Neural cell (in vitro differentiated cells): ENCODE measurements around the gene PSME3IP1. TPM values are rescaled to one million over a fixed set of nuclear protein-coding genes. Genes with fewer than 3 reads are reported as not detected.
"Not testable (repeated sequence)": the region's sequence is repeated elsewhere in the genome, so short reads cannot be mapped to it uniquely, and the experiment has no call there.

ENCODE experiments used
- H2AFZ ChIP-seq: fragments of 200-600, 300-800 bp; sonication (generic), shearing (Covaris generic); 2 replicates; pipeline ENCODE4 v1.6.0; 2014; ENCODE audit warnings: low read depth, mild to moderate bottlenecking, antibody characterized with exemption, low read length, moderate library complexity
- H3F3A ChIP-seq: fragments of 200-600 bp; shearing (Covaris generic); 2 replicates; pipeline ENCODE4 v1.6.1; 2016; ENCODE audit warnings: mild to moderate bottlenecking, moderate library complexity, mixed read lengths, antibody characterized with exemption, low read length; ENCODE audit not compliant: insufficient read depth, poor library complexity, severe bottlenecking
- H3K27ac ChIP-seq: fragments of 200-600, 300-800 bp; sonication (generic), shearing (Covaris generic); 2 replicates; pipeline ENCODE4 v1.5.1; 2014; ENCODE audit warnings: mild to moderate bottlenecking, low read length, moderate library complexity
- H3K27me3 ChIP-seq: fragments of 300-800, 200-600 bp; sonication (generic), shearing (Covaris generic); 2 replicates; pipeline ENCODE4 v1.6.0; 2014; ENCODE audit warnings: mild to moderate bottlenecking, low read depth, low read length, moderate library complexity; ENCODE audit not compliant: insufficient read depth
- H3K36me3 ChIP-seq: fragments of 300-800, 200-600 bp; sonication (generic), shearing (Covaris generic); 2 replicates; pipeline ENCODE4 v1.5.1; 2014; ENCODE audit warnings: mild to moderate bottlenecking, antibody characterized with exemption, low read length, moderate library complexity; ENCODE audit not compliant: insufficient read depth
- H3K4me2 ChIP-seq: fragments of 300-800, 200-600 bp; sonication (generic), shearing (Covaris generic); 2 replicates; pipeline ENCODE4 v1.6.0; 2014; ENCODE audit warnings: mild to moderate bottlenecking, low read length
- H3K4me3 ChIP-seq: fragments of 300-800, 200-600 bp; sonication (generic), shearing (Covaris generic); 2 replicates; pipeline ENCODE4 v1.5.1; 2014; ENCODE audit warnings: mild to moderate bottlenecking, low read length, moderate library complexity
- H3K79me2 ChIP-seq: fragments of 200-600 bp; shearing (Covaris generic); replicated peaks from 2 replicates; pipeline ENCODE4 v1.6.0; 2014; ENCODE audit warnings: mild to moderate bottlenecking, low read length, moderate library complexity; ENCODE audit not compliant: insufficient read depth
- H3K9ac ChIP-seq: fragments of 300-800, 200-600 bp; sonication (generic), shearing (Covaris generic); 2 replicates; pipeline ENCODE4 v1.6.1; 2016; ENCODE audit warnings: mild to moderate bottlenecking, low read length, mixed read lengths
- H3K9me2 ChIP-seq: fragments of 200-600 bp; shearing (Covaris generic); 2 replicates; pipeline ENCODE4 v1.6.1; 2016; ENCODE audit warnings: mild to moderate bottlenecking, low read length, mixed read lengths; ENCODE audit not compliant: insufficient read depth
- H3K9me3 ChIP-seq: fragments of 200-600, 300-800 bp; sonication (generic), shearing (Covaris generic); 2 replicates; pipeline ENCODE4 v1.6.1; 2016; ENCODE audit warnings: mild to moderate bottlenecking, mixed run types, low read length, moderate library complexity, mixed read lengths
- H4K20me1 ChIP-seq: fragments of 200-600 bp; shearing (Covaris generic); 2 replicates; pipeline ENCODE4 v1.6.1; 2016; ENCODE audit warnings: mild to moderate bottlenecking, mixed run types; ENCODE audit not compliant: insufficient read depth
- EP300 ChIP-seq: fragments of 450-650 bp; conservative IDR thresholded peaks from 2 replicates; pipeline ENCODE4 v1.6.1; 2014; ENCODE audit warnings: antibody characterized with exemption, mild to moderate bottlenecking, moderate library complexity; ENCODE audit not compliant: poor library complexity, severe bottlenecking
- EZH2 ChIP-seq: fragments of 200-600, 300-800 bp; shearing (Covaris generic), sonication (generic); IDR thresholded peaks from 2 replicates; pipeline ENCODE4 v1.6.1; 2014; ENCODE audit warnings: antibody characterized with exemption, low read length, borderline replicate concordance, mild to moderate bottlenecking; ENCODE audit not compliant: insufficient read depth, poor library complexity, severe bottlenecking
- MXI1 ChIP-seq: fragments of 450-650 bp; conservative IDR thresholded peaks from 2 replicates; pipeline ENCODE4 v1.6.1; 2014; ENCODE audit warnings: antibody characterized with exemption, mild to moderate bottlenecking; ENCODE audit not compliant: poor library complexity, severe bottlenecking
- POLR2AphosphoS5 ChIP-seq: IDR thresholded peaks from 2 replicates; pipeline ENCODE4 v1.6.1; 2012
- RAD21 ChIP-seq: fragments of 450-650 bp; conservative IDR thresholded peaks from 2 replicates; pipeline ENCODE4 v1.6.1; 2014; ENCODE audit warnings: antibody characterized with exemption, mild to moderate bottlenecking, moderate library complexity
- SMC3 ChIP-seq: fragments of 450-650 bp; conservative IDR thresholded peaks from 2 replicates; pipeline ENCODE4 v1.6.1; 2014; ENCODE audit warnings: antibody characterized with exemption, mild to moderate bottlenecking, moderate library complexity; ENCODE audit not compliant: poor library complexity
- TAF1 ChIP-seq: IDR thresholded peaks from 2 replicates; pipeline ENCODE4 v1.6.1; 2012; ENCODE audit warnings: low read depth
- polyA plus RNA-seq: library from polyadenylated mRNA; depleted of rRNA; stranded (reverse); fragments of >200 nt; gene quantifications from 2 replicates; pipeline ENCODE4 v1.2.3, GENCODE V29; 2014
- TF ChIP-seq, protein P1 (sequence below): fragments of 450-650 bp; IDR thresholded peaks from 2 replicates; pipeline ENCODE4 v1.5.1; 2014; ENCODE audit warnings: antibody characterized with exemption, mild to moderate bottlenecking, moderate library complexity; ENCODE audit not compliant: poor library complexity, severe bottlenecking
- TF ChIP-seq, protein P2 (sequence below): IDR thresholded peaks from 2 replicates; pipeline ENCODE4 v1.6.1; 2012; ENCODE audit warnings: borderline replicate concordance

The PSME3IP1 gene
- polyA plus RNA-seq, 1 donor from 2014 or later = 167 TPM

DNA sequence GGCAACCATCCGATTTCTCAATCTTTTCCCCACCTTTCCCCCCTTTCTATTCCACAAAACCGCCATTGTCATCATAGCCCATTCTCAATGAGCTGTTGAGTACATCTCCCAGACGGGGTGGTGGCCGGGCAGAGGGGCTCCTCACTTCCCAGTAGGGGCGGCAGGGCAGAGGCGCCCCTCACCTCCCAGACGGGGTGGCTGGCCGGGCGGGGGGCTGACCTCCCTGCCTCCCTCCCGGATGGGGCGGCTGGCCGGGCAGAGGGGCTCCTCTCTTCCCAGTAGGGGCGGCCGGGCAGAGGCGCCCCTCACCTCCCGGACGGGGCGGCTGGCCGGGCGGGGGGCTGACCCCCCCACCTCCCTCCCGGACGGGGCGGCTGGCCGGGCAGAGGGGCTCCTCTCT, 14.5 kb upstream of the PSME3IP1 start:
- not testable (repeated sequence) for H3K36me3 ChIP-seq, H3K9me3 ChIP-seq, H3K9me2 ChIP-seq, H3K27ac ChIP-seq, H3F3A ChIP-seq, H2AFZ ChIP-seq, H4K20me1 ChIP-seq, H3K9ac ChIP-seq, H3K4me2 ChIP-seq, H3K27me3 ChIP-seq, H3K4me3 ChIP-seq
- H3K79me2 ChIP-seq = peaks cover 42% of the 10 kb centered on the region

DNA sequence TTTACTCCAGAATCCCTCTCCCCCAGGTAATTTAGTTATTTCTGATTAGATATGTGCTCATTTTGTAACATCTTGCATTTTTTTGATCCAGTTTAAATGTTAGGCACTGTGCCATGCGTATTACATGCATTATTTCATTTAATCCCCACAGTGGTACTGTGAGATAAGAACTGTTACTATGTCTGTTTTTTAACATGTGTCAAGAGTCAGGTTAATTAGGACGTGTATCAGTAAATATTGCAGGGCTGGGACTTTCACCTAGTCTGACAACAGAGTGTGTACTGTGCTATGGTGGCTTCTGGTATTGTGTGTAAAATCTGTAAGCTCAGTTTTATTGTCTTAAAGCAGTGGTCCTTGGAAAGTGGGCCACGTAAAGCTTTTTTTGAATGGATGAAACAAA, 10.9 kb upstream of the PSME3IP1 start:
- Histone ChIP-seq H2AFZ (no peak overlapping the region), H3K9me2 (no peaks in the 10 kb centered on the region), H3K27ac (no peak overlapping the region), H4K20me1 (no peaks in the 10 kb centered on the region), H3K4me3 (no peak overlapping the region), H3K9me3 (no peaks in the 10 kb centered on the region), H3K36me3 (no peaks in the 10 kb centered on the region), H3K27me3 (no peaks in the 10 kb centered on the region), H3K9ac (no peak overlapping the region), H3F3A (no peaks in the 10 kb centered on the region), H3K4me2 (no peak overlapping the region), H3K79me2 (peaks cover 65% of the 10 kb centered on the region)
- TF ChIP-seq POLR2AphosphoS5 (no peak), SMC3 (no peak)

DNA sequence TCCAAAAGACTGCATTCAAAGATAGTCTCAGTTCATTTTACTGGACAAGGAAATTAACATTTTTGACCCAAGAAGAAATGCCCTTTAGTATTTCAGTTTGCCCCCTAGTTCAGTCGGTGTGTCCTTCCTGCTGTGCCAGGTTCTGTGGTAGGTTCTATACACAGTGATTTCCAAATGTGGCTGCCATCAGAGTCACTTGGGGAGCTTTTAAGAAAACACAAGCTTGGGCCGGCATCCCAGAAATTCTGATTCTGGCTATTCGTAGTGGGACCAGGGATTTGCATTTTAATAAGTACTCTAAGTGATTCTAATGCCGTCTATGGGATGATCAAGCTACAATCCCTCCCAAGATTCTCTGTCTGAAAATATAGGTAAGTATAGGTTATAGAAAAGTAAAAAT, 10.4 kb upstream of the PSME3IP1 start:
- Histone ChIP-seq H3K9me2 (no peaks in the 10 kb centered on the region), H3K27me3 (no peaks in the 10 kb centered on the region), H3K9ac (no peak overlapping the region), H3K9me3 (no peaks in the 10 kb centered on the region), H3K79me2 (peaks cover 69% of the 10 kb centered on the region), H3K36me3 (no peaks in the 10 kb centered on the region), H4K20me1 (no peaks in the 10 kb centered on the region), H3F3A (no peaks in the 10 kb centered on the region), H3K4me2 (no peak overlapping the region), H3K4me3 (no peak overlapping the region), H2AFZ (no peak overlapping the region), H3K27ac (no peak overlapping the region)
- TF ChIP-seq RAD21 = no peak
- no peak for TF ChIP-seq SMC3
- TF ChIP-seq EP300 = no peak
- no peak for TF ChIP-seq TAF1
- TF ChIP-seq, protein P1, sequence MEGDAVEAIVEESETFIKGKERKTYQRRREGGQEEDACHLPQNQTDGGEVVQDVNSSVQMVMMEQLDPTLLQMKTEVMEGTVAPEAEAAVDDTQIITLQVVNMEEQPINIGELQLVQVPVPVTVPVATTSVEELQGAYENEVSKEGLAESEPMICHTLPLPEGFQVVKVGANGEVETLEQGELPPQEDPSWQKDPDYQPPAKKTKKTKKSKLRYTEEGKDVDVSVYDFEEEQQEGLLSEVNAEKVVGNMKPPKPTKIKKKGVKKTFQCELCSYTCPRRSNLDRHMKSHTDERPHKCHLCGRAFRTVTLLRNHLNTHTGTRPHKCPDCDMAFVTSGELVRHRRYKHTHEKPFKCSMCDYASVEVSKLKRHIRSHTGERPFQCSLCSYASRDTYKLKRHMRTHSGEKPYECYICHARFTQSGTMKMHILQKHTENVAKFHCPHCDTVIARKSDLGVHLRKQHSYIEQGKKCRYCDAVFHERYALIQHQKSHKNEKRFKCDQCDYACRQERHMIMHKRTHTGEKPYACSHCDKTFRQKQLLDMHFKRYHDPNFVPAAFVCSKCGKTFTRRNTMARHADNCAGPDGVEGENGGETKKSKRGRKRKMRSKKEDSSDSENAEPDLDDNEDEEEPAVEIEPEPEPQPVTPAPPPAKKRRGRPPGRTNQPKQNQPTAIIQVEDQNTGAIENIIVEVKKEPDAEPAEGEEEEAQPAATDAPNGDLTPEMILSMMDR = no peak
- TF ChIP-seq POLR2AphosphoS5 = no peak
- no peak for TF ChIP-seq MXI1
- TF ChIP-seq, protein P2, sequence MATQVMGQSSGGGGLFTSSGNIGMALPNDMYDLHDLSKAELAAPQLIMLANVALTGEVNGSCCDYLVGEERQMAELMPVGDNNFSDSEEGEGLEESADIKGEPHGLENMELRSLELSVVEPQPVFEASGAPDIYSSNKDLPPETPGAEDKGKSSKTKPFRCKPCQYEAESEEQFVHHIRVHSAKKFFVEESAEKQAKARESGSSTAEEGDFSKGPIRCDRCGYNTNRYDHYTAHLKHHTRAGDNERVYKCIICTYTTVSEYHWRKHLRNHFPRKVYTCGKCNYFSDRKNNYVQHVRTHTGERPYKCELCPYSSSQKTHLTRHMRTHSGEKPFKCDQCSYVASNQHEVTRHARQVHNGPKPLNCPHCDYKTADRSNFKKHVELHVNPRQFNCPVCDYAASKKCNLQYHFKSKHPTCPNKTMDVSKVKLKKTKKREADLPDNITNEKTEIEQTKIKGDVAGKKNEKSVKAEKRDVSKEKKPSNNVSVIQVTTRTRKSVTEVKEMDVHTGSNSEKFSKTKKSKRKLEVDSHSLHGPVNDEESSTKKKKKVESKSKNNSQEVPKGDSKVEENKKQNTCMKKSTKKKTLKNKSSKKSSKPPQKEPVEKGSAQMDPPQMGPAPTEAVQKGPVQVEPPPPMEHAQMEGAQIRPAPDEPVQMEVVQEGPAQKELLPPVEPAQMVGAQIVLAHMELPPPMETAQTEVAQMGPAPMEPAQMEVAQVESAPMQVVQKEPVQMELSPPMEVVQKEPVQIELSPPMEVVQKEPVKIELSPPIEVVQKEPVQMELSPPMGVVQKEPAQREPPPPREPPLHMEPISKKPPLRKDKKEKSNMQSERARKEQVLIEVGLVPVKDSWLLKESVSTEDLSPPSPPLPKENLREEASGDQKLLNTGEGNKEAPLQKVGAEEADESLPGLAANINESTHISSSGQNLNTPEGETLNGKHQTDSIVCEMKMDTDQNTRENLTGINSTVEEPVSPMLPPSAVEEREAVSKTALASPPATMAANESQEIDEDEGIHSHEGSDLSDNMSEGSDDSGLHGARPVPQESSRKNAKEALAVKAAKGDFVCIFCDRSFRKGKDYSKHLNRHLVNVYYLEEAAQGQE = no peak
- TF ChIP-seq EZH2 = no peak
